MCF 10A (cell line): ENCODE measurements around the gene PRR5. TPM values are rescaled to one million over a fixed set of nuclear protein-coding genes. Genes with fewer than 3 reads are reported as not detected.

ENCODE experiments used
- BruUV-seq: library from RNA; stranded (reverse); fragments of 400-500 nt; replicated peaks from 2 replicates; lab custom pipeline; 2021; lab: Mats Ljungman, UMichigan
- CTCF ChIA-PET: fragments of 300-600 bp; sonication (Branson Sonifier 250); formaldehyde crosslinking; extraction: SDS; loops from one replicate; lab custom pipeline; 2021; ENCODE audit warnings: antibody characterized with exemption, inconsistent platforms; lab: Yijun Ruan, JAX
- POLR2A ChIA-PET: fragments of 300-600, 350-650 bp; sonication (Branson Sonifier 250); formaldehyde crosslinking; extraction: SDS; loops from one replicate; lab custom pipeline; 2020; ENCODE audit warnings: antibody characterized with exemption, inconsistent platforms; lab: Yijun Ruan, JAX
- DNase-seq: peaks from one replicate; pipeline ENCODE4 v3.0.0-alpha.2; 2018; ENCODE audit not compliant: unreplicated experiment
- H3K27ac Mint-ChIP-seq: one replicate; pipeline ENCODE4 v1.8.0; 2022; ENCODE audit warnings: mild to moderate bottlenecking, low read depth, mixed read lengths; ENCODE audit not compliant: unreplicated experiment
- H3K27me3 Mint-ChIP-seq: one replicate; pipeline ENCODE4 v1.8.0; 2022; ENCODE audit warnings: mixed read lengths; ENCODE audit not compliant: insufficient read depth, unreplicated experiment
- H3K36me3 Mint-ChIP-seq: one replicate; pipeline ENCODE4 v1.8.0; 2022; ENCODE audit warnings: mild to moderate bottlenecking, moderate library complexity, mixed read lengths; ENCODE audit not compliant: insufficient read depth, unreplicated experiment
- H3K4me1 Mint-ChIP-seq: one replicate; pipeline ENCODE4 v1.8.0; 2022; ENCODE audit warnings: mixed read lengths; ENCODE audit not compliant: insufficient read depth, unreplicated experiment
- H3K4me3 Mint-ChIP-seq: one replicate; pipeline ENCODE4 v1.8.0; 2022; ENCODE audit warnings: mild to moderate bottlenecking, moderate library complexity, mixed read lengths; ENCODE audit not compliant: unreplicated experiment
- H3K9me3 Mint-ChIP-seq: one replicate; pipeline ENCODE4 v1.8.0; 2022; ENCODE audit warnings: mixed read lengths; ENCODE audit not compliant: unreplicated experiment
- intact Hi-C: fragments of 100-400 bp; cut with micrococcal nuclease; formaldehyde crosslinking; loops from 2 replicates; pipeline ENCODE4 v1.14.1; 2022
- total RNA-seq: library from RNA; stranded (reverse); gene quantifications from 2 replicates; pipeline ENCODE4 v1.2.3, GENCODE V29; 2022
- TF ChIP-seq, protein P1 (sequence below): fragments of 200-600 bp; IDR thresholded peaks from one replicate; pipeline ENCODE4 v1.8.0; 2022; ENCODE audit warnings: antibody characterized with exemption, mild to moderate bottlenecking; ENCODE audit not compliant: unreplicated experiment

Gene PRR5
- total RNA-seq, 1 experiment from 2014 or later = 11.0 TPM

DNA sequence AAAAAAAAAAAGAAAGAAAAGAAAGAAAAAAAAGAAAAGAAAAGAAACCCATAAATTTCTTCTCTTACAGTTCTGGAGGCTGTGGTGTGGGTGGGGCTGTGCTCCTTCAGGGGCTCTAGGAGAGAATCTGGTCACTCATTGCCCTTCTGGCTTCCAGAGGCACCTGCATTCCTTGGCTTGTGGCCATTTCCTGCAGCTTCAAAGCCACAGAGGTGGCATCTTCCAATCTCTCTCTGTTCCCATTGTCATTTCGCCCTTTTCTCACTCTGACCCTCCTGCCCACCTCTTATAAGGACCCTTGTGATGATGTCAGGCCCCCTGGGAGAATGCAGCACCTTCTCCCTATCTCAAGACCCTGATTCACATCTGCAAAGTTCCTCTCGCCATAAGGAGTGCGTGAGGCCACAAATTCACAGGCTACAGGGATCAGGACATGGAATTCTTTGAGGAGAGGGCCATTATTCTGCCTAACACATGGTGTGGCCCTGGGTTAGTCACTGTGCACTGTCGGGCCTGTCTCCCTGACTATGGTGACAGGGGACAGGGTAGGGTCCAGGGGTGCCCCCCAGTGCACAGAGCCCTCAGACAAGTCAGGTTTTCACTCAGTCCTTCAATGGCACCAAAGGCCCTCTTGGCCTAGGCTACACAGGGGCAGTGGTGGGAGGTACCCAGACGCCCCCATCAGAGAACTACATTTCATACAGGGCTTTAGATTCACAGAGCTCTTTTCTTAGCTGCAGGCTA, 38.6 kb upstream of the PRR5 start:
- POLR2A ChIA-PET = no interaction called here
- intact Hi-C loops = no loop called here
- no peak overlapping the region for H3K4me3 Mint-ChIP-seq
- BruUV-seq = no TSS peak
- peaks cover 5% of the 10 kb centered on the region for H3K36me3 Mint-ChIP-seq
- H3K4me1 Mint-ChIP-seq = no peaks in the 10 kb centered on the region
- peaks cover 51% of the 10 kb centered on the region for H3K27me3 Mint-ChIP-seq
- TF ChIP-seq, protein P1, sequence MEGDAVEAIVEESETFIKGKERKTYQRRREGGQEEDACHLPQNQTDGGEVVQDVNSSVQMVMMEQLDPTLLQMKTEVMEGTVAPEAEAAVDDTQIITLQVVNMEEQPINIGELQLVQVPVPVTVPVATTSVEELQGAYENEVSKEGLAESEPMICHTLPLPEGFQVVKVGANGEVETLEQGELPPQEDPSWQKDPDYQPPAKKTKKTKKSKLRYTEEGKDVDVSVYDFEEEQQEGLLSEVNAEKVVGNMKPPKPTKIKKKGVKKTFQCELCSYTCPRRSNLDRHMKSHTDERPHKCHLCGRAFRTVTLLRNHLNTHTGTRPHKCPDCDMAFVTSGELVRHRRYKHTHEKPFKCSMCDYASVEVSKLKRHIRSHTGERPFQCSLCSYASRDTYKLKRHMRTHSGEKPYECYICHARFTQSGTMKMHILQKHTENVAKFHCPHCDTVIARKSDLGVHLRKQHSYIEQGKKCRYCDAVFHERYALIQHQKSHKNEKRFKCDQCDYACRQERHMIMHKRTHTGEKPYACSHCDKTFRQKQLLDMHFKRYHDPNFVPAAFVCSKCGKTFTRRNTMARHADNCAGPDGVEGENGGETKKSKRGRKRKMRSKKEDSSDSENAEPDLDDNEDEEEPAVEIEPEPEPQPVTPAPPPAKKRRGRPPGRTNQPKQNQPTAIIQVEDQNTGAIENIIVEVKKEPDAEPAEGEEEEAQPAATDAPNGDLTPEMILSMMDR = no peak
- no peak for DNase-seq
- CTCF ChIA-PET = interaction anchor here (0.6 kb wide), 2 partner anchors 582 to 821 kb away, joined by 3 to 4 read pairs; no protein-coding TSS in a partner anchor
- H3K27ac Mint-ChIP-seq = no peak overlapping the region
- H3K9me3 Mint-ChIP-seq = no peaks in the 10 kb centered on the region

GRCh38 chr22:44664149-44664548, 37.9 kb upstream of the PRR5 start:
- H3K36me3 Mint-ChIP-seq = peaks cover 5% of the 10 kb centered on the region
- no peak overlapping the region for H3K27ac Mint-ChIP-seq
- H3K4me3 Mint-ChIP-seq = no peak overlapping the region
- no TSS peak for BruUV-seq
- CTCF ChIA-PET = interaction anchor here (0.6 kb wide), 1 partner anchor 822 kb away, joined by 3 read pairs; no protein-coding TSS in a partner anchor
- POLR2A ChIA-PET = no interaction called here
- H3K9me3 Mint-ChIP-seq = no peaks in the 10 kb centered on the region
- TF ChIP-seq, protein P1 = no peak
- H3K27me3 Mint-ChIP-seq = peaks cover 56% of the 10 kb centered on the region
- DNase-seq = no peak
- H3K4me1 Mint-ChIP-seq = no peaks in the 10 kb centered on the region
- intact Hi-C loops = no loop called here

- Mint-ChIP-seq H3K27me3 (peaks cover 61% of the 10 kb centered on the region), H3K4me1 (no peaks in the 10 kb centered on the region), H3K9me3 (no peaks in the 10 kb centered on the region), H3K4me3 (no peak overlapping the region), H3K27ac (no peak overlapping the region), H3K36me3 (peaks cover 5% of the 10 kb centered on the region)
- POLR2A ChIA-PET = no interaction called here
- no peak for DNase-seq
- no TSS peak for BruUV-seq
- CTCF ChIA-PET = no interaction called here
- intact Hi-C loops = no loop called here
- TF ChIP-seq, protein P1 = no peak
Measured at GRCh38 chr22:44665115-44665514, 36.9 kb upstream of the PRR5 start.

DNA sequence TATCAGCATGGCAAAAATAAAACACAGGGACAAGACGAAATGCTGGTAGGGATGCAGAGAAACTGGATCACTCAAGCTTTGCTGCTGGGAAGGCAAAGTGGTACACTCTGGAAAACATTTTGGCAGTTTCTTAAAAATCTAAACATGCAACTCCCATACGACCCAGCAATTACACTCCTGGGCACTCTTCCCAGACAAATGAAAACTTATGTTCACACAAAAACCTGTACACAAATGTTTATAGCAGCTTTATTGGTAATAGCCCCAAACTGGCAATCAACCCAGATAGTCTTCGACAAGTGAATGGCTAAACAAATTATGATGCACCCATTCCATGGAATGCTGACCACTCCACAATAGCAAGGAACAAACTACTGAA, 35.8 kb upstream of the PRR5 start:
- Mint-ChIP-seq H3K4me1 (no peaks in the 10 kb centered on the region), H3K27me3 (peaks cover 61% of the 10 kb centered on the region), H3K36me3 (peaks cover 5% of the 10 kb centered on the region), H3K9me3 (no peaks in the 10 kb centered on the region), H3K4me3 (no peak overlapping the region), H3K27ac (no peak overlapping the region)
- TF ChIP-seq, protein P1 = no peak
- BruUV-seq = no TSS peak
- ChIA-PET CTCF (interaction anchor here (0.6 kb wide), 1 partner anchor 727 kb away, joined by 3 read pairs; no protein-coding TSS in a partner anchor), POLR2A (interaction anchor here (0.6 kb wide), 1 partner anchor 1507 kb away, joined by 6 read pairs; no protein-coding TSS in a partner anchor)
- DNase-seq = no peak
- intact Hi-C loops = no loop called here
